Measurements from ENCODE around the gene C11orf97.
"Not testable (repeated sequence)": the region's sequence is repeated elsewhere in the genome, so short reads cannot be mapped to it uniquely, and the experiment has no call there.

The C11orf97 gene

DNA sequence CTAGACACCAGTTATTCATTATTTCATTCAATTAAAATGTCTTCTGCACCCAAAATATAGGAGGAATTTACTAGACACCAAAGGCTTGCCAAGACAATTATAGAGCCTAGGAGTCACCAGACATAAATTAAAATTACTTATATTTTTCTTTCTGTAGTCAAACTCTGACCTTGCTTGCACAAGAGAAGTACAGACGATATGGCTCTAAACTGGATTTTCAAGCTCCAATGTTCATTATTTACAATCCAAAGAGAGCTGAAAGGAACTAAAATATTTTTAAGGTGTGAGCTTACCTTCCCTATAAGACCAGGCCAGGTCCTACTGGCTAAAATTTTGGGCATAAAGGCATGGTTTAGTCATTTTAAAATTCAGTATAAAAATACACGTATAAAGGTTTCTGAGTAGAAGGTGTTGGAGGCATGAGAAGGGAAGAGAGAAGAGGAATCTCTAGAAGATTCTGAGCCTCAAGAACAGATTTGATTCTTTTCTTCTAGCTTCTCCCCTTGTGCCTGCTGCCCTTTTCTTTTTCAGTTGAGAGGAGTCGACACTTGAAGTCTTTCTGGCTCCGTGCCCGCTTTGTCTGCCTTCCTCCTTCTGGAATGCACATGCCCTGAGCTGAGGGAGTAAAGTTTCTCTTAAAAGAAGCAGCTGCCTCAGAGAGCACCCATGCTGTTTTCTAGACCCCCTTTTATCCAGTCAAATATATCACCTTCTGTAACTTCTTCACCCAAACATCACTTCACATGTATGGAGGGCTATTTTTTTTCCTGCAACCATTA is 13.5 kb downstream of the C11orf97 start:
- DNase-seq (ENCODE audit: low spot score) = peak; percentile 3

DNA sequence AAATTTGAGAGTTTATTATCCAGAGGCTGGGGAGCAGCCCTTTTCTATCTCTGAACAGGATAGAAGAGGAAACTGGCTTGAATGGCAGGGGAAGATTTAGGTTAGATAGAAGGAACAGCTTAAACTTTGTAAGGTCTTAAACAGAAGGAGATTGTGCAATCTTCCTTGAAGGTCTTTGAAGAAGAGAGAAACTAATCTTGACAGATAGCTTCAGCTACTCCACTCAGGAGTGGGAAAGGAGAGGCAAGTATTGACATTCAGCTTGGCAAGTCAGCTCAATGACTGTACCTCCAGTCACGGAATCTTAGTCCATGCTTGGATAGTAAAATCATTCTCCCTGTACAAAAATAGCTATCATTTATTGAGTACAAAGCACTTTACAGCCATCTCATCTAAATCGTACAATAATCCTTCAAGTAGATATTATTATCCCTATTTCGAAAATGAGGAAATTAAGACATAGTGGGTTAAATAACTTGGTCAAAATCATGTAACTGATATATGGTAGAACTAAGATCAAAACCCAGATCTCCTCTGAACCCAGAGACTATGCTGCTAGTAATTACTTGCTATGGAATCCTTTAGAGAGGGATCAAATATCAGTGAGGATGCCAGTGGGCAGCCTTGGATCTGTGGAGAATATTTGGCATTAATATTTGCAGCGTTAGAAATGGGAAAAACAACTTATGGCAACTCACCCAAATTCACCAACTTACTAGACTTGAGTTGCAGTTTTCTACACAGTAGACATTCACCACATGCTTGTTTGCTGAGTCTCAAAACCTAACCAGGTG is 14.6 kb downstream of the C11orf97 start:
- no peak for DNase-seq (ENCODE audit: low spot score)

DNA sequence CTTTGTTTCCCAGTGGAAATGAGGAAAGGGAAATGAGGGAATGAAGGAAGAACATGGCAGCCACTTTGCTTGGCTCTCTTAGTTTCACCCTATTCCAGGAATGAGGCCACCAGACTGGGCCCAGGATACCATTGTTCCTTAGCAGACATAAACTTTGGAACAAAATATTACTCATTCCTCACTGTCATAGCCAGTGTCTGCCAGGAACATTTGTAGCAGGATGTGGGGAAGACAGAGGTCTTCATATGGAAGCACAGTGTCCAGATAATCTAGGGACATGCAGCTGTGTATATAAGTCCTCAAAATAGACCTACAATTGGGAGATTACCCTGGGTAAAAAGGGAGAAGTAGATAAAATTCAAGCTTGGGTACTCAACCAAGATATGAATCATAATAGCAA is 16.3 kb downstream of the C11orf97 start:
- DNase-seq (ENCODE audit: low spot score) = no peak

DNA sequence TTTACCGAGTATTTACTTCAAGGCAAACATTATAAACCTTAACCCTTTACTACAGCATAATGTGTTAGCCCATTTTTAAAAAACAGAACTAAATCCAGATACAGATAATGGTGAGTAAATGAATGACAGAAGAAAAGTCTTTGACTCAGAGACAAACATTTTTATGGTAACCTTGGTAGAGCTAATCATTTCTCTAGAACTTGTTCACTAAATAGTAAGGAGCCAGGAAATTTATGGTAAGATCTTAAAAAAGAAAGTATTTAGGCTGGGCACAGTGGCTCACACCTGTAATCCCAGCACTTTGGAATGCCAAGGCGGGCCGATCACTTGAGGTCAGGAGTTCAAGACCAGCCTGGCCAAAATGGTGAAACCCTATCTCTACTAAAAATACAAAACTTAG is 19.9 kb downstream of the C11orf97 start:
- DNase-seq (ENCODE audit: low spot score) = no peak

DNA sequence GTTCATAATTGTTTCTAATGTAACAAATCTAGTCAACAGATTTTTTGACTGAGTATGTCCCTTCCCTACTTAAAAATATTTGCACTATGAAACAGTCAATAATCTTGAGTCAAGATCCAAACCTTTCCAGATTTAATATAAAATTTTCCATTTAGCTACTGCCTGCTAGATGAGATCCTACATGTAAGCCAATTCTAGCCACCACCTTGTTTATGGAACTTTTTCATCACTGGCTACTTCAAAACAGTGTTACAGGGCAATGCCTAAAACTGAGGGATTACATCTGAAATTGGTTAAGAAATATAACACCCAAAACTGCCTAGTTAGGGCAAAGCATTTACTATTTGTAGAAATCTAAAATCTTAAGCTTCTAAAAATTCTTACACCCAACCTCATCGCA is 20.9 kb downstream of the C11orf97 start:
- DNase-seq (ENCODE audit: low spot score) = no peak

DNA sequence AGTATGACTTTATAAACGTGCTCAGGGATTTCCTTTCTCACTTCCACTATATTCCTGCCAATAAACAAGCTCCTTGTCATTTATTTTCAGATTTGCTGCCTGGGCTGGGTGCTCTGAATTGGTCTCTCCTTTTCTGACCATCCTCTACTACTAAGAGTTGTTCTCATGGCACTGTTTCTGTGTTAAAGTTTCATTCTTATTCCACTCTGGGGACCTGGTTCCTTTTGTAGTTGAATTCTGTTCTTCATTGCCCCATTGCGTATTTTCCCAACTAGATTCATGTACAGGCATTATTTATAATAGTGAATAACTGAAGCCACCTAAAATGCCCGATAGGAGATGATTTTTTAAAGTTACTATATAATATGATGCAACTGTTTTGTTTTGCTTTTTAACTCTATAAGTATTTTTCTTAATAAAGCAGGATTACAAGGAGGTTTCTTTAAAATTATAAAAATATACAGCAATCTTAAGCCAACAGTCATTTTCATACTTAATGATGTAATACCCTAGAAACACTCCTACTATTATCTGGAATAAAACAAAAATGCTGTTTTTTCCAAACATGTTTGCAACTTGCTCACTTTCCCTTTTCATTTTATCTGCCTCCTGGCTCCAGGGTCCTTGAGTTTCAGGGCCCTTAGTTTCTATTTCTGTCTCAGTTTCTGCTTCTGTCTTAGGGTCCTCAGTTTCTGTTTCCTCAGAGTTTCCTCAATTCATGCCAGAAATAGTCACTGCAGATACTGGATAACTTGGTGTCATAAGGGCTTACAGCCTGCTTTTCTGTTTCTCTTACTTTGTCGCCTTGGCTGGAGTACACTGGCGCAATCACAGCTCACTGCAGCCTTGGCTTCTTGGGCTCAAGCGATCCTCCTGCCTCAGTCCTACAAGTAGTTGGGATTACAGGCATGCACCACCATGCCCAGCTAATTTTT is 21.7 kb downstream of the C11orf97 start:
- DNase-seq (ENCODE audit: low spot score) = no peak

DNA sequence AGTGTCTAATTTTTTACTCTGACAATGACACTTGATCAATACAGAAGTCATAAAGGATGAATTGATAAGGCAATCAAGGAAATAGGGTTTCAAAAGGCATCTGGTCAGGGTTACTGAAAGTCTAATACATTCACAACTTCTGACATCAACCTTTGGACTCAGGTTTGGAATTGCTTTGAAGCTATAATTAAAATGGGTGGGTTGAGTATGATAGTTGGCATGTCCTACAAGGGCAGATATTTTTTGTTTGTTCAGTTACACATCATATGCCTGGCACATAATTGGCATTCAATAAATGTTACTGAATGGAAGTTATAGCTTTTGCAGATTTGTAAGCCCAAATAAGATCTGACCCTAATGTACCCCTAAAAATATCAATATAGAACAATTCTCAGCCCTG is 24.1 kb downstream of the C11orf97 start:
- DNase-seq (ENCODE audit: low spot score) = no peak

DNA sequence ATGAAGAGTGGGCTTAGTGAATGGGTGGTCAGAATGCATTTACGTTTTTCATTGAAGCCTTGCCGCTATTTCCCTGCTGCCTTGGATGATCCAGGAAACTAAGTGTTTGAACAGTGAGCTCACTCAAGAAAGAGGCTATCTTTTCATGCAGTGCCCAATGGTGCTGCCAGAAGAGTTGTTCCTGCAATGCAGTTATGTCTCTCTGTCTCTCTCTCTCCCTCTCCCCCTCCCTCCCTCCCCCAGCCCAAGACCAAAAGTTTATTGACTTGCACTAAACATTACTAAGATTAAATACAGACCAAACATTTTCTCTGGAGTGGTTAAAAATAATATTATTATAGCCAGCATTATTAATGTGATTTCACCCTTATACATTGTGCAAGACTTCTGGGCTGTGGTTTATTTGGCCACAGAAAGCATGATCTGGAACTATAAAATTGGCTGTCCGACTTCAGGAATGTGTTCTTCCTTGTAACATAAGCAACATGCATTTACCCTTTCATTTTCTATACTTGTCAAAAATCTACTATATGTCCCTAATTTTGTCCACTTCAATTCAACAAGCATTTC is 24.9 kb downstream of the C11orf97 start:
- no peak for DNase-seq (ENCODE audit: low spot score)

DNA sequence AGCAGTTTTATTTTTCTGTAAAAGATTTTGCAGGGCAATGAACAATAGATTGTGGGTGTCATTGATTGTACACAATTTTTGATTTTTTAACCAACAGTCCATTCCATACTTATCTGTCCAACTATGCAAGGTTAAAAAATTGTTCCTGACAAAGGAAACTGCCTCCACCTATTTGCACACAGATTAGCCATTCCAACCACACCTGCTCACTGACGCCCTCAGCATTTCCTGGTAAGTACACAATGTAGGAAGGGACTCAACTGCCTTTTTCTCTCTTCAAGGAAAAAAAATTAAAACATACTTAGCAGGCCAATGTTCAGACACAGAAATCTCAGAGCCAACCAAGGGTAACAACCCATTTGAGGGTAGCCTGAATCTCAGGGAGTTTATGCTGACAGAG is 27.2 kb downstream of the C11orf97 start:
- no peak for DNase-seq (ENCODE audit: low spot score)

DNA sequence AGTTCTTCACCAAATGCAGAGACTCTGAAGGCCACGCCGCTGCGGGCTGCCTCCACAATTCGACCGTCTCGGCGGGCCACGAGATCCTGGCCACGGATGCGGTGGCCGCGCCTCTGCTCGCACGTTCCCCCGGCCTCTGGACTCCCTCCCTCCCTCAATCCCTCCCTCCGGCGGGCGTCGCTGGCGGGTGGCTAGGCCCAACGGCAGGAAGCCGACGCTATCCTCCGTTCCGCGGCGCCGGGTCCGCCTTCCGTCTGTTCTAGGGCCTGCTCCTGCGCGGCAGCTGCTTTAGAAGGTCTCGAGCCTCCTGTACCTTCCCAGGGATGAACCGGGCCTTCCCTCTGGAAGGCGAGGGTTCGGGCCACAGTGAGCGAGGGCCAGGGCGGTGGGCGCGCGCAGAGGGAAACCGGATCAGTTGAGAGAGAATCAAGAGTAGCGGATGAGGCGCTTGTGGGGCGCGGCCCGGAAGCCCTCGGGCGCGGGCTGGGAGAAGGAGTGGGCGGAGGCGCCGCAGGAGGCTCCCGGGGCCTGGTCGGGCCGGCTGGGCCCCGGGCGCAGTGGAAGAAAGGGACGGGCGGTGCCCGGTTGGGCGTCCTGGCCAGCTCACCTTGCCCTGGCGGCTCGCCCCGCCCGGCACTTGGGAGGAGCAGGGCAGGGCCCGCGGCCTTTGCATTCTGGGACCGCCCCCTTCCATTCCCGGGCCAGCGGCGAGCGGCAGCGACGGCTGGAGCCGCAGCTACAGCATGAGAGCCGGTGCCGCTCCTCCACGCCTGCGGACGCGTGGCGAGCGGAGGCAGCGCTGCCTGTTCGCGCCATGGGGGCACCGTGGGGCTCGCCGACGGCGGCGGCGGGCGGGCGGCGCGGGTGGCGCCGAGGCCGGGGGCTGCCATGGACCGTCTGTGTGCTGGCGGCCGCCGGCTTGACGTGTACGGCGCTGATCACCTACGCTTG is 31.7 kb downstream of the C11orf97 start, which contains the start of gene FUT4:
Gene FUT4 (plus strand): TSS at position 227 of the 951 bp plus-strand sequence. CDS start 213 bp downstream, at position 440.
- DNase-seq (ENCODE audit: low spot score) = peak; percentile 69

DNA sequence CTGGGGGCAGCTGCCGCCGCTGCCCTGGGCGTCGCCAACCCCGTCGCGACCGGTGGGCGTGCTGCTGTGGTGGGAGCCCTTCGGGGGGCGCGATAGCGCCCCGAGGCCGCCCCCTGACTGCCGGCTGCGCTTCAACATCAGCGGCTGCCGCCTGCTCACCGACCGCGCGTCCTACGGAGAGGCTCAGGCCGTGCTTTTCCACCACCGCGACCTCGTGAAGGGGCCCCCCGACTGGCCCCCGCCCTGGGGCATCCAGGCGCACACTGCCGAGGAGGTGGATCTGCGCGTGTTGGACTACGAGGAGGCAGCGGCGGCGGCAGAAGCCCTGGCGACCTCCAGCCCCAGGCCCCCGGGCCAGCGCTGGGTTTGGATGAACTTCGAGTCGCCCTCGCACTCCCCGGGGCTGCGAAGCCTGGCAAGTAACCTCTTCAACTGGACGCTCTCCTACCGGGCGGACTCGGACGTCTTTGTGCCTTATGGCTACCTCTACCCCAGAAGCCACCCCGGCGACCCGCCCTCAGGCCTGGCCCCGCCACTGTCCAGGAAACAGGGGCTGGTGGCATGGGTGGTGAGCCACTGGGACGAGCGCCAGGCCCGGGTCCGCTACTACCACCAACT is 32.5 kb downstream of the C11orf97 start:
- no peak for DNase-seq (ENCODE audit: low spot score)

DNA sequence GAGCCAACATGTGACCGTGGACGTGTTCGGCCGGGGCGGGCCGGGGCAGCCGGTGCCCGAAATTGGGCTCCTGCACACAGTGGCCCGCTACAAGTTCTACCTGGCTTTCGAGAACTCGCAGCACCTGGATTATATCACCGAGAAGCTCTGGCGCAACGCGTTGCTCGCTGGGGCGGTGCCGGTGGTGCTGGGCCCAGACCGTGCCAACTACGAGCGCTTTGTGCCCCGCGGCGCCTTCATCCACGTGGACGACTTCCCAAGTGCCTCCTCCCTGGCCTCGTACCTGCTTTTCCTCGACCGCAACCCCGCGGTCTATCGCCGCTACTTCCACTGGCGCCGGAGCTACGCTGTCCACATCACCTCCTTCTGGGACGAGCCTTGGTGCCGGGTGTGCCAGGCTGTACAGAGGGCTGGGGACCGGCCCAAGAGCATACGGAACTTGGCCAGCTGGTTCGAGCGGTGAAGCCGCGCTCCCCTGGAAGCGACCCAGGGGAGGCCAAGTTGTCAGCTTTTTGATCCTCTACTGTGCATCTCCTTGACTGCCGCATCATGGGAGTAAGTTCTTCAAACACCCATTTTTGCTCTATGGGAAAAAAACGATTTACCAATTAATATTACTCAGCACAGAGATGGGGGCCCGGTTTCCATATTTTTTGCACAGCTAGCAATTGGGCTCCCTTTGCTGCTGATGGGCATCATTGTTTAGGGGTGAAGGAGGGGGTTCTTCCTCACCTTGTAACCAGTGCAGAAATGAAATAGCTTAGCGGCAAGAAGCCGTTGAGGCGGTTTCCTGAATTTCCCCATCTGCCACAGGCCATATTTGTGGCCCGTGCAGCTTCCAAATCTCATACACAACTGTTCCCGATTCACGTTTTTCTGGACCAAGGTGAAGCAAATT is 33.3 kb downstream of the C11orf97 start:
- no peak for DNase-seq (ENCODE audit: low spot score)

DNA sequence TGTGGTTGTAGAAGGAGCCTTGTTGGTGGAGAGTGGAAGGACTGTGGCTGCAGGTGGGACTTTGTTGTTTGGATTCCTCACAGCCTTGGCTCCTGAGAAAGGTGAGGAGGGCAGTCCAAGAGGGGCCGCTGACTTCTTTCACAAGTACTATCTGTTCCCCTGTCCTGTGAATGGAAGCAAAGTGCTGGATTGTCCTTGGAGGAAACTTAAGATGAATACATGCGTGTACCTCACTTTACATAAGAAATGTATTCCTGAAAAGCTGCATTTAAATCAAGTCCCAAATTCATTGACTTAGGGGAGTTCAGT is 33.9 kb downstream of the C11orf97 start:
- peak; percentile 40 for DNase-seq (ENCODE audit: low spot score)

DNA sequence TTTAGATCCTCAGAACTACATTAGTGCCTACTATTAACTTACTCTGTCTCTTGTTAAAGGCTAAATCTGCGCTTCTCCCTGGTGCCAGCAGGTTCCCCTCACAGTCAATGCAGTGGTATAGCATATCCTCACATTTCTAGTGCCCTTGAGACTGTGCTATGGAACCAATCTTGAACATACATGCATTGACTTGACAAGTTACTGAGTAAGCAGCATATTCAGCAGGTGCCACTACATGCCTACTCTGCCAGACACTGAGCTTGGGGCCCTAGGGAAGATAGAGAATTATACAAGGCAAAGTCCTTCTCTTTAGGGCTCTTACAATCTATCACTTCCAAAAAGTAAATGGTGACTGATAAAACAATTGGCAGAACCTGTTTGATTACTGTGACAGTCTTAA is 34.6 kb downstream of the C11orf97 start:
- peak; percentile 42 for DNase-seq (ENCODE audit: low spot score)

DNA sequence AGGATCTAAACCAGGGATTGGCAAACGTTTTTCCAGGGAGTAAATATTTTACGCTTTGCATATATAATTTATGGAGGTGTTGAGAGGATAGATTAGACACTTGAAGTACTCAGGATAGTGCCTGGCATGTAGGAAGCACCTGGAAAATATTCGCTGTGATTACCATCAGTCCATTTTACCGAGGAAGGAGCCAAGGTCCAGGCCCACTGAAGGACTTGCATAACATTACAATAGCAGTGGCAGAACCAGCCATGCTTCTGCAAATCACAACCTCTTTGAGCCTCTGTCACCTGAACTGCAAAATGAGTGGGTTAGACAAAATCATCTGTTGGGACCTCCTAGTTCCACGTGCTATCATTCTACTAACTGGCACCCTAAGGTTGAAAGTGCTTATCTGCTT is 36.9 kb downstream of the C11orf97 start:
- peak; percentile 34 for DNase-seq (ENCODE audit: low spot score)

DNA sequence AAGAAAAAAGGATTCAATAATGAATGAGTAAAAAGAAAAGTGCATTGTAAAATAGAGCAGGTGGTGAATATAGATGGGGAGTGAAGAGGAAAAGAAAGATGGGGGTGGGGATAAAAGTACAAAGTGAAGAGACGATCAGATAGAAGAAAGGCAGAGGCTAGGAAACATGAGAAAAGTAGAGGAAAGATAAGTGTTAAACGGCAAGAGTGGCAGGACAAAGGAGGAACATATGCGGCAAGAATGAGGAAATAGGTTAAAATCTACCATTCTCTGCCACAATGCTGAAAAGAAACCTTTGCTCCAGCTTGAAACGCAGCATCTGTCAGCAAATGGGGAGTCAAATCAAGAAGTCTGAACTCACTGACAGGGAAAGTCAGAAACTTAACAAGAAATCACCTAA is 38.3 kb downstream of the C11orf97 start:
- DNase-seq (ENCODE audit: low spot score) = no peak

DNA sequence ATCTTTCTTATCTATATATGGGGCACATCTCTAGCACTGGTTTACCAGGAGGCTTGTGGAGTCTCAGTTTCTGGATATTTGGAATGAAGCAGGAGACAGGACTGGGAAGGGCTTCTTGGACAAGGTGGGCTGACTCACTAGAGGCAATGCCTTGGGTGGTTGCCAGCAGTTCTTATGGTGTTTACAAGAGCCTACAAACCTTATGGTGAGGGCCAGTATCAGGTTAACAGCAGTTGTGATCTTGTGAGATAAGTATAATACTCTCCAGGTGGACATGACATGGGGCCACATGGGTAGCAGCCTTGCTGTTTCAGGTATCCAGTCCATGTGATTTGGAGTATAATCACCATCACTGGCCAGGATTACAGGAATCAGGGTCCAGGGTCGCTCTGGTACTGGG is 41.7 kb downstream of the C11orf97 start:
- DNase-seq (ENCODE audit: low spot score) = no peak

DNA sequence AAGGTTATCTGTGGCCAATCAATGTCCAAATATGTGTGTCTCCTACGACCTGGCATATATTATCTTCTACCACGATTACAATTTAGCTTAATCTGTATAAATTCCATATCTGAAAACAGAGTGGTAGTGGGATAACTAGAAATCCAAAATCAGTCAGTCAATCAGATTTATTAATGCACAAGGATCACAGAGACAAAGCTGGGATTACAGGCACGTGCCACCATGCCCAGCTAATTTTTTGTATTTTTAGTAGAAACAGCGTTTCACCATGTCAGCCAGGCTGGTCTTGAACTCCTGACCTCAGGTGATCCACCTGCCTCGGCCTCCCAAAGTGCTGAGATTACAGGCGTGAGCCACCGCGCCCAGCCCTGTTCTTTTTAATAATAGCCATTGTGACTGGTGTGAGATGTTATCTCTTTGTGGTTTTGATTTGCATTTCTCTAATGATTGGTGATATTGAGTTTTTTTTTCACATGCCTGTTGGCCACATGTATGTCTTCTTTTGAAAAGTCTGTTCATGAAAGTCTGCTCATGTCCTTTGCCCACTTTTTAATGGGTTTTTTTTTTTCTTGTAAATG is 43.6 kb downstream of the C11orf97 start:
- not testable (repeated sequence) for DNase-seq (ENCODE audit: low spot score)

DNA sequence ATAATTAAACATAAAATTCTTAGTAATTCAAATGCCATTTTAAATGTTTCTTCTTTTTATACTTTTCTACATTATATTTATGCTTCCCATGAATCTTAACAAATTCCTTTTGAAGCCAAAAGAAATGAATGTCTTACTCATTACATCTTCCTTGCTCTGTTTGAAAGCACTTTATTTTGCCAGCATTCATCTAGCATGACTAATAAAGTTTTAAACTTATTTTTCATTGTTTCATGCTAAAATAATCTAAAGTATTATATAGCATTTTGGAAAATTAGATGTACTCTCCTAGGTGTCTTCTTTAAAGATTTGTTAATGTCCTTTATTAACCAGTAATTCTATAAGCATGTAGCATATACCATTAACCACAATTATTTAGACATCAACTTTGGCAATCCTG is 45.2 kb downstream of the C11orf97 start:
- no peak for DNase-seq (ENCODE audit: low spot score)

Data from cerebellar cortex (tissue), 1 donor.